Measurements from ENCODE around the gene HTR2A. TPM values are rescaled to one million over a fixed set of nuclear protein-coding genes. Genes with fewer than 3 reads are reported as not detected.

The HTR2A gene
- total RNA-seq, 2 experiments from 2014 or later, result not detected

Other genes starting within 250 kb of the HTR2A start
- 100 to 1,000 TPM; 150 to 162 TPM for gene ESD, start 99.9 kb downstream of the HTR2A start, total RNA-seq

All from activated CD4-positive, alpha-beta T cell treated with anti-CD3 and anti-CD28 coated beads for 36 hours (primary cell).